IPS DF 6.9 (cell line): ENCODE measurements around the gene GPBP1L1.
"Not testable (repeated sequence)": the region's sequence is repeated elsewhere in the genome, so short reads cannot be mapped to it uniquely, and the experiment has no call there.

Experiments used
- DNase-seq: peaks from one replicate; pipeline ENCODE4 v3.0.0-alpha.2; 2013; ENCODE audit warnings: low read depth, low spot score
- H3K27ac ChIP-seq: one replicate; pipeline ENCODE4 v1.5.1; 2013; ENCODE audit warnings: low read length, control low read depth
- H3K27me3 ChIP-seq: 2 replicates; pipeline ENCODE4 v1.6.1; 2013; ENCODE audit warnings: mild to moderate bottlenecking, low read length; ENCODE audit not compliant: control insufficient read depth, insufficient read depth
- H3K36me3 ChIP-seq: 2 replicates; pipeline ENCODE4 v1.6.1; 2013; ENCODE audit warnings: low read length; ENCODE audit not compliant: control insufficient read depth, insufficient read depth
- H3K4me1 ChIP-seq: 2 replicates; pipeline ENCODE4 v1.6.1; 2013; ENCODE audit warnings: low read length; ENCODE audit not compliant: control insufficient read depth, insufficient read depth
- H3K4me3 ChIP-seq: 2 replicates; pipeline ENCODE4 v1.5.1; 2013; ENCODE audit warnings: mild to moderate bottlenecking, low read length
- H3K9me3 ChIP-seq: 2 replicates; pipeline ENCODE4 v1.6.1; 2013; ENCODE audit warnings: low read length, inconsistent platforms; ENCODE audit not compliant: control insufficient read depth, insufficient read depth
- WGBS: extraction: QIAGEN DNeasy Blood & Tissue Kit; methylation state at CpG from one replicate; pipeline ENCODE4 v1.1.7; 2013; ENCODE audit warnings: mixed read lengths, missing lambda C conversion rate; ENCODE audit not compliant: insufficient read length, insufficient coverage; 5-methylcytosine and 5-hydroxymethylcytosine counted together

Gene GPBP1L1, protein sequence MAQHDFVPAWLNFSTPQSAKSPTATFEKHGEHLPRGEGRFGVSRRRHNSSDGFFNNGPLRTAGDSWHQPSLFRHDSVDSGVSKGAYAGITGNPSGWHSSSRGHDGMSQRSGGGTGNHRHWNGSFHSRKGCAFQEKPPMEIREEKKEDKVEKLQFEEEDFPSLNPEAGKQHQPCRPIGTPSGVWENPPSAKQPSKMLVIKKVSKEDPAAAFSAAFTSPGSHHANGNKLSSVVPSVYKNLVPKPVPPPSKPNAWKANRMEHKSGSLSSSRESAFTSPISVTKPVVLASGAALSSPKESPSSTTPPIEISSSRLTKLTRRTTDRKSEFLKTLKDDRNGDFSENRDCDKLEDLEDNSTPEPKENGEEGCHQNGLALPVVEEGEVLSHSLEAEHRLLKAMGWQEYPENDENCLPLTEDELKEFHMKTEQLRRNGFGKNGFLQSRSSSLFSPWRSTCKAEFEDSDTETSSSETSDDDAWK

DNA sequence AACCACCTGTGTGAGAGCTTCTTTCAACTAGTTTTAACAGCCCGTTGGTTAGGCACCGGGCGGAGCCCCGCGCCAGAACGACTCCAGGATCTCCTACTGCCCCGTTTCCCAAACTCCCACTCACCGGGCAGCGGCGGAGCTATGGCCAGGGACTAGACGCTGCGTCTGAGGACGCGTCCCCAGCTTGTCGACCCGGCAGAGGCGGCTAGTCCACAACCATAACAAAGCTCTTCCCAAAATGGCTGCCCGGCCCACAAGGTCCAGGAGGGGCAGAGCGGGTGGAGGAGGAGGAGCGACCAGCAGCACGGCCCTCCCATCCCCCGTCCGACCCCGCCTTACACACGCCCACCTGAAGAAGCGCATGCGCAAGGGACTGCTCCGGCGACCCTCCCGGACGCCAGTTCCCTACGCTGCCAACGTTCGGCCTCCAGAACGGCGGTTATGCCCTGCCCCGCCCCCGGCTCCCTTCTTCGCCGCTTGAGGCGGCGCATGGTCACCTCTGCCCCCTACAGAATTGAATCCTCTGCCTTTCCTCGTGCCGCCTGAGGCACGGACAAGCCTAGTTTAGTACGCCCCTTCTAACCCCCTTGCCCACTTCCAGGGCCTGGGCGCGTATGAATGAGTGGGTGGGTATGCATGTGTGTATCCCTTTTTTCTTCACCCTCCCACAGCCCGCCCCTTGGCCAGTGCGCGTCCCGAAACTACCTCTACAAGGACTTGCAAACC lies at the start of gene GPBP1L1:
Gene GPBP1L1 (minus strand): TSS at position 246 of the 726 bp plus-strand sequence. CDS start 27,446 bp downstream, outside the sequence.
- no peaks in the 10 kb centered on the region for H3K36me3 ChIP-seq
- no CpG with 5 or more reads among the region's 52 CpGs for WGBS
- DNase-seq = peak; percentile 92
- H3K4me1 ChIP-seq = 0 out of 2 replicates have a peak, but pooled peaks cover 1% of the 10 kb centered on the region
- H3K4me3 ChIP-seq = peak within 1 kb of the TSS; percentile 100
- H3K27ac ChIP-seq = no peak within 1 kb of the TSS
- no peaks in the 10 kb centered on the region for H3K27me3 ChIP-seq
- H3K9me3 ChIP-seq = no peaks in the 10 kb centered on the region

DNA sequence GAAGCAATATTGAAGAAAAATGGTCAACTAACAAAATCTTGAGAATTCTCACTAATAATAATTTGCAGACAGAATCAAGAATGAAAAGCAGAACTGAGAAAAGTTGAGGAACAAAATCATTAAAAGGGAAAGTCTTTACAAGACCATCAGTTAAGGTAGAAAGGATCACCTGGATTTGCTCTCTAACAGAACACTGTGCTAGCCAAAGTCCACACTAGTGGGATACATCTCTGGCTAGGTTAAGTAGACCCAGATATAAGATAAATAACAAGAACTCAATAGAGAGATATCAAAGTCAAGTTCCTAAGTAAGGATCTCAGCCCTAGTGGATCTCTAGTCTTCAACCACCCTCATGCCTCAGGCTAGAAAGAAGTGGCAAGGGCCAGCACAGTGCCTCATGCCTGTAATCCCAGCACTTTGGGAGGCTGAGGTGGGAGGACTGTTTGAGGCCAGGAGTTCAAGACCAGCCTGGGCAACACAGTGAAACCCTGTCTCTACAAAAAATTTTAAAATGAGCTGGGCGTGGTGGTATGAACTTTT lies 44.5 kb upstream of the GPBP1L1 start:
- no CpG with 5 or more reads among the region's 1 CpG for WGBS
- H3K4me3 ChIP-seq = no peak overlapping the region
- no peak for DNase-seq
- no peak overlapping the region for H3K27ac ChIP-seq
- no peaks in the 10 kb centered on the region for H3K27me3 ChIP-seq
- no peaks in the 10 kb centered on the region for H3K36me3 ChIP-seq
- no peaks in the 10 kb centered on the region for H3K4me1 ChIP-seq
- H3K9me3 ChIP-seq = no peaks in the 10 kb centered on the region

DNA sequence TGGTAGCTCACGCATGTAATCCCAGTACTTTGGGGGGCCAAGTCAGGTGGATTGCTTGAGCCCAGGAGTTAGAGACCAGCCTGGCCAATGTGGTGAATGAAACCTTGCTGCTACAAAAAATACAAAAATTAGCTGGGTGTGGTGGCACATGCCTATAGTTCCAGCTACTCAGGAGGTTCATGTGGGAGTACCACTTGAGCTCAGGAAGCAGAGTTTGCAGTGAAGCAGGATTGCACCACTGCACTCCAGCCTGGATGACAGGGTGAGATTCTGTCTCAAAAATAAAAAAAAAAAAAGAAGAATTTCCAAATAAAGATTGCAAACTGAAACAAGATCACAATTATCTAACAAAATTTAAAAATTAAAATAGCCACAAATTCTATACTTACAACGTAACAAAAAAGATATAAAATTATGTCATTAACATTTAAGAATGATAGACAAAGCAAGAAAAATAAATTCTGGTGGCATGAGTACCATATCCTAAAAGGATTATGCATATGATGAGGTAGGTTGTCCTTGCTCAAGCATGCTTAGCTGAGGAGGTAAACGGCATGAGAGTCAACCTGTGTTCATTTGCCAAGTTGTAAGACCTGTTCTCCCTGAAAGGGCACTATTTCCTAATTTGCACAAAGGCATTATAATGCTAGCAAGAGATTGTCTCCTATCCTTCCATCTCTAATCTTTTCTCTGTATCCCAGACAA lies 43.9 kb upstream of the GPBP1L1 start:
- H3K9me3 ChIP-seq = no peaks in the 10 kb centered on the region
- no peaks in the 10 kb centered on the region for H3K4me1 ChIP-seq
- no peaks in the 10 kb centered on the region for H3K36me3 ChIP-seq
- WGBS = 100% methylated on average over 1 of the region's 3 CpGs
- no peak for DNase-seq
- H3K27me3 ChIP-seq = no peaks in the 10 kb centered on the region
- H3K4me3 ChIP-seq = no peak overlapping the region
- H3K27ac ChIP-seq = no peak overlapping the region

DNA sequence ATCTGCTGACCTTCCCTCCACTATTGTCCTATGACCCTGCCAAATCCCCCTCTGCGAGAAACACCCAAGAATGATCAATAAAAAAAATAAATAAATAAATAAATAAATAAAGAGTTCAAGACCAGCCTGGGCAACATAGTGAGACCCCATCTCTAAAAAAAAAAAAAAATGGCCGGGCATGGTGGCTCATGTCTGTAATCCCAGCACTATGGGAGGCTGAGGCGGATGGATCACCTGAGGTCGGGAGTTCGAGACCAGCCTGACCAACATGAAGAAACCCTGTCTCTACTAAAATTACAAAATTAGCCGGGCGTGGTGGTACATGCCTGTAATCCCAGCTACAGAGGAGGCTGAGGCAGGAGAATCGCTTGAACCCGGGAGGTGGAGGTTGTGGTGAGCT lies 39.7 kb upstream of the GPBP1L1 start:
- not testable (repeated sequence) for H3K27ac ChIP-seq, H3K4me1 ChIP-seq, H3K9me3 ChIP-seq, H3K36me3 ChIP-seq, DNase-seq, H3K27me3 ChIP-seq, H3K4me3 ChIP-seq
- WGBS = no CpG with 5 or more reads among the region's 9 CpGs

DNA sequence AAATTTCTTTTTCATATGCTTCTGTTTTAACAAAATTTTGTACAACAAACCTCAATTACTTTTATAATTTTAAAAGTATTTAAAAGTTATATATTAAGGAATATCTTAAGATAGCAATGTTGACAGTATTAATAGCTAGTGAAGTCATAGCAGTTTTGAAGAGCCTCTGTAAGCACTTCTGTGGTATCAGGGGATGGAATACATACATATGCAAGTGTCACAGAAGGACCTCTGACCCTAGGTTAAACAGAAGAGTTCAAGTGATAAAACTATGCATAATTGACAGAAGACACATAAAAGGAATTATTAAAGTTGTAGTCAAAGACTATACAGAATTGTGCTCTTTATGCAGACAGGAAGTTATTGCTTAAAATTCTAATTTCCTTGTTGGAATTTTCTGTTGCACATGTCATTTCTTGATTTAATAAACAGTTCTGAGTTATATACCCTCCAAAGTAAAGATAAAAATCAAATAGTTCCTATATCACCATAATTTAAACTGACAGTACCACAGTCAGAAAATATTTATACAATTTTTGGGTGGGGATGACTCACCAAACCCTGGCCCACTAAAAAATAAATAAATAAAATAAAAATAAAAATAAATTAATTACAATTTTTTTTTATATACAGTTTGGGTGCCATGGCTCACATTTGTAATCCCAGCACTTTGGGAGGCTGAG lies 37.1 kb upstream of the GPBP1L1 start:
- H3K27me3 ChIP-seq = no peaks in the 10 kb centered on the region
- no peaks in the 10 kb centered on the region for H3K4me1 ChIP-seq
- H3K9me3 ChIP-seq = no peaks in the 10 kb centered on the region
- DNase-seq = no peak
- no peak overlapping the region for H3K4me3 ChIP-seq
- no peaks in the 10 kb centered on the region for H3K36me3 ChIP-seq
- no peak overlapping the region for H3K27ac ChIP-seq

DNA sequence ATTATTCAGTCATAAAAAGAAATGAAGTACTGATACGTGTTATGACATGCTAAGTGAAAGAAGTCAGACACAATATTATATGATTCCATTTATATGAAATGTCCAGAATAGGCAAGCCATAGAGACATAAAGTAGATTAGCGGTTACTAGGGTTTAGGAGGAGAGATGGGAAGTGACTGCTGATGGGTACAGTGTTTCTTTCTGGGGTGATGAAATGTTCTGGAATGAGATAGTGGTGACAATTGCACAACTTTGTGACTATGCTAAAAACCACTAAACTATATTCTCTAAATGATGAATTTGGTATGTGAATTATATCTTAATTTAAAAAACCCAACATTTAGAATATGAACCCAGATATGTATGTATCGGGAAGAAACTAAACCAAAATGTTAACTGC lies 36.5 kb upstream of the GPBP1L1 start:
- no peaks in the 10 kb centered on the region for H3K9me3 ChIP-seq
- DNase-seq = no peak
- H3K27me3 ChIP-seq = no peaks in the 10 kb centered on the region
- no CpG with 5 or more reads among the region's 3 CpGs for WGBS
- no peak overlapping the region for H3K27ac ChIP-seq
- H3K4me3 ChIP-seq = no peak overlapping the region
- H3K36me3 ChIP-seq = no peaks in the 10 kb centered on the region
- no peaks in the 10 kb centered on the region for H3K4me1 ChIP-seq

DNA sequence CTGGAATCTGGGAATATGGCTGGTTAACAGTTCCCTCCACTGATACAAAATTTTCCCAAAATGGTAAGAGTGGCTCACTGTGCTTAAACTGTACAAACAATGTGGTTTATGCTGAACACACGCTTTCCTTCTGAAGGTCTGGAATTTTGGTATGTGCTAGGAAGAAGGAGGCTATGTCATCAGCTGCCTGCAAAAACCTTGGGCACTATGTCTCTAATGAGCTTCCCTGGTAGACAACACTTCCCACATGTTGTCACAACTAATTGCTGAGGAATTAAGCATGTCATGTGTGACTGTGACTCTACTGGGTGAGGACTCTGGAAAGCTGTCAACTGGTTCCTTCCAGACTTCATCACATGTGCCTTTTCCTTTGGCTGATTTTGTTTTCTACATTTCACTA lies 34.9 kb upstream of the GPBP1L1 start:
- no peaks in the 10 kb centered on the region for H3K27me3 ChIP-seq
- WGBS = no CpG with 5 or more reads among the region's 1 CpG
- no peaks in the 10 kb centered on the region for H3K36me3 ChIP-seq
- DNase-seq = no peak
- H3K9me3 ChIP-seq = no peaks in the 10 kb centered on the region
- no peak overlapping the region for H3K4me3 ChIP-seq
- no peaks in the 10 kb centered on the region for H3K4me1 ChIP-seq
- no peak overlapping the region for H3K27ac ChIP-seq

DNA sequence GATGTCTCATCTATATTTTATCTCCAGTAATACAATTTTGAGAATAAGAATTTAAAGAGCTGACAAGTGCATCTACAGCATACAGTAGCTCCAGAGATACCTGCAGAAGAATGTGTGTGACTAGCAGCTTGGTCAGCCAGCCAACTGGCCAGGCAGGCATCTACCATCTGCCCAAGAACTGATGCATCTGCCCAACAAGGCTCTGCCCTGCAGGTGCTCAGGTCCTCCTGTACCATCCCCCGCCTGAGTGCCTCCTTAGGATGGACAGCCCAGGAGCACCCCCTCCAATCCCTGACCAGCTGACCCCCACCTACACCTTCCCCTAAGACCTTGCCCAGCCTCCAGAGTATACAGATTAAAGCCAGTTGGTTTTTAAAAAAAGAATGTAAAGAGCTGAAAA lies 32.0 kb upstream of the GPBP1L1 start:
- no peaks in the 10 kb centered on the region for H3K9me3 ChIP-seq
- H3K27me3 ChIP-seq = no peaks in the 10 kb centered on the region
- no peak for DNase-seq
- H3K4me3 ChIP-seq = no peak overlapping the region
- no peaks in the 10 kb centered on the region for H3K4me1 ChIP-seq
- H3K36me3 ChIP-seq = no peaks in the 10 kb centered on the region
- no peak overlapping the region for H3K27ac ChIP-seq
- no CpG with 5 or more reads among the region's 1 CpG for WGBS

DNA sequence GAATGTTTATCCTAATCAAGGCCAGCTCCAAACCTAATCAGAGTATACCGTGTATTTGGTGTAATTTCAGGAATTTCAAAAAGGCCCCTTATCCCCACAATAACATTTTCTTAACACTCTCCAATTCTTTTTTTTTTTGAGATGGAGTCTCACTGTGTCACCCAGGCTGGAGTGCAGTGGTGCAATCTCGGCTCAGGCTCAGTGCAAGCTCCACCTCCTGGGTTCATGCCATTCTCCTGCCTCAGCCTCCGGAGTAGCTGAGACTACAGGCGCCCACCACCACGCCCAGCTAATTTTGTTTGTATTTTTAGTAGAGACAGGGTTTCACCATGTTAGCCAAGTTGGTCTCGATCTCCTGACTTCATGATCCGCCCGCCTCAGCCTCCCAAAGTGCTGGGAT lies 31.1 kb upstream of the GPBP1L1 start:
- WGBS = no CpG with 5 or more reads among the region's 8 CpGs
- H3K36me3 ChIP-seq, DNase-seq, H3K4me1 ChIP-seq, H3K4me3 ChIP-seq, H3K27ac ChIP-seq, H3K9me3 ChIP-seq, H3K27me3 ChIP-seq: not testable (repeated sequence)

DNA sequence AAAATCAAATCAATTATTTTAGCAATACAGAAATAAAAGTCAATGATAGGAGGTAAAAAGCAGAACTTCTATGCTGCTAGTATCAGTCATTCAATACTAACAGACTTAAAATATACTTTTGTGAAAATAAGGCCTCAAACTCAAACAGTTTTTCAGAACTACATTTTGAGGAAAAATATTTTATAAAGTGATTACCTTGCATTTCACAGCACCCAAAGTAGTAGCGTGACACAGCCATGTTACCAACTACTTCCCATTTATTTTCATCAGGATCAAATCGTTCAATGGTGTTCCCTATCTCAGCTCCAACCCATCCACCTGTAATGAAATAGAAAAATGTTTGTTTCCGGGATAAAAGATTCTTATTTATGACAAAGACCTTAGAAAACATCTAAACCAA lies 30.4 kb upstream of the GPBP1L1 start:
- no peaks in the 10 kb centered on the region for H3K9me3 ChIP-seq

More for the DNA sequence above, 30.4 kb upstream of the GPBP1L1 start:
- Histone ChIP-seq H3K4me1 (no peaks in the 10 kb centered on the region), H3K27me3 (no peaks in the 10 kb centered on the region), H3K36me3 (no peaks in the 10 kb centered on the region), H3K27ac (no peak overlapping the region), H3K4me3 (no peak overlapping the region)
- WGBS = no CpG with 5 or more reads among the region's 3 CpGs
- DNase-seq = no peak
